ENCODE measurements around the gene CD151. TPM values are rescaled to one million over a fixed set of nuclear protein-coding genes. Genes with fewer than 3 reads are reported as not detected.

The CD151 gene
- total RNA-seq, 5 donors from 2014 or later (not counting 1 experiment from before 2014, with no cell fraction given), result 14.9 to 28.2 (median 25.6) TPM

DNA sequence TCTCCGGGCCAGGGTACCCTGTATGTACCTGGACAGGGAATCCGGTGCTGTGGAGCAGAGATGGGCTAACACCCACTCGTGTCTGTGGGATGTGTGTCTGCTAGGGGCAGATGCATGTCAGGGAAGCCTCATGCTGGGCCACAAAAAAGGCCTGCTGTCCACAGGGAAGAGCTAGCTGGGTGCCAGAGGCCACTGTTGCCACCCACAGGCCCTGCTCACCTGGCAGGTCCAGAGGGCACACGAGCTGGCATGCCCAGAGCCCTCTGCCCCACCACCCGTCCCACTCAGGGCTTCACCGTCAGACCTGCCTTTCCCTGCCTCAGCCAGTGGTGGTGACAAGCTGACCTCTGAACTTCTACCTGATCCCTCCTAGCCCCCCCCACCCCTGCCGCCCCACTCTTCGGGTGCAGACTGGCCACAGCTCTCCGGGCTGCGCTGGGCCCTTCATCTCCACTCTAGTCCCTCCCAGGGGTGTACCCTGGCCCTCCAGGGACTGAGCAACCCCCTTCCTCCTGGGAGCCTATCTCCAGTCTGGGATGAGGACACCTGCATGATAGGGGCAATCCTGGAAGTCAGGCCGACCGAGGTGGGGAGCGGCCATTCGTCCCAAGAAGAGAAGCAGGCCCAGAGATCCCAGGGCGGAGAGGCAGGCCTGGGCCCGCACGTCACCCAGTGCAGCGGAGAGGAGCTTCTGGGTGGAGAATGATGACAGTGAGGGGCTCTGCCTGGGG is 36.0 kb upstream of the CD151 start:
- Histone ChIP-seq H3K27me3 (replicated peaks in 1 of 2; ENCODE audit: control insufficient read depth in 2 of 2, extremely low read depth in 1 of 2, insufficient read depth in 2 of 2, low read length in 1 of 2) (peaks cover 0 to 3% of the 10 kb centered on the region in 2 experiments), H3K9me3 (no peaks in the 10 kb centered on the region), H3K4me1 (ENCODE audit: control insufficient read depth in 1 of 2, extremely low read depth in 1 of 2, insufficient read depth in 2 of 2, low read length in 2 of 2) (peaks cover 14 to 47% of the 10 kb centered on the region in 2 experiments), H3K4me3 (ENCODE audit: control insufficient read depth in 1 of 2, extremely low read depth in 1 of 2, low read length in 1 of 2) (peak overlapping the region; percentile 83 to 93), H3K36me3 (ENCODE audit: control insufficient read depth in 2 of 2, extremely low read depth in 1 of 2, insufficient read depth in 1 of 2, low read length in 1 of 2) (peaks cover 15 to 33% of the 10 kb centered on the region in 2 donors), H3K27ac (ENCODE audit: low read length) (peak overlapping the region; percentile 87)
- H3K36me3 Mint-ChIP-seq, result no peaks in the 10 kb centered on the region
- DNase-seq (no peak), ATAC-seq (replicated peaks in 1 of 4) (peak in 1 of 4 experiments; percentile 2)
- peaks cover 10 to 21% (median 16%) of the 10 kb centered on the region in 3 donors for H3K4me1 Mint-ChIP-seq
- ChIA-PET CTCF (interaction anchor here in 1 of 2 donors (1.3 kb wide), 1 partner anchor 18 kb away, joined by 3 read pairs; no protein-coding TSS in a partner anchor), POLR2A (no interaction called here)
- peak overlapping the region; percentile 79 to 89 (median 88) for H3K4me3 Mint-ChIP-seq
- 23% methylated on average over 9 of the region's 18 CpGs for WGBS (ENCODE audit: insufficient coverage)
- peak overlapping the region; percentile 91 for H3K27ac Mint-ChIP-seq
- H3K27me3 Mint-ChIP-seq, result no peaks in the 10 kb centered on the region
- no peaks in the 10 kb centered on the region for H3K9me3 Mint-ChIP-seq

DNA sequence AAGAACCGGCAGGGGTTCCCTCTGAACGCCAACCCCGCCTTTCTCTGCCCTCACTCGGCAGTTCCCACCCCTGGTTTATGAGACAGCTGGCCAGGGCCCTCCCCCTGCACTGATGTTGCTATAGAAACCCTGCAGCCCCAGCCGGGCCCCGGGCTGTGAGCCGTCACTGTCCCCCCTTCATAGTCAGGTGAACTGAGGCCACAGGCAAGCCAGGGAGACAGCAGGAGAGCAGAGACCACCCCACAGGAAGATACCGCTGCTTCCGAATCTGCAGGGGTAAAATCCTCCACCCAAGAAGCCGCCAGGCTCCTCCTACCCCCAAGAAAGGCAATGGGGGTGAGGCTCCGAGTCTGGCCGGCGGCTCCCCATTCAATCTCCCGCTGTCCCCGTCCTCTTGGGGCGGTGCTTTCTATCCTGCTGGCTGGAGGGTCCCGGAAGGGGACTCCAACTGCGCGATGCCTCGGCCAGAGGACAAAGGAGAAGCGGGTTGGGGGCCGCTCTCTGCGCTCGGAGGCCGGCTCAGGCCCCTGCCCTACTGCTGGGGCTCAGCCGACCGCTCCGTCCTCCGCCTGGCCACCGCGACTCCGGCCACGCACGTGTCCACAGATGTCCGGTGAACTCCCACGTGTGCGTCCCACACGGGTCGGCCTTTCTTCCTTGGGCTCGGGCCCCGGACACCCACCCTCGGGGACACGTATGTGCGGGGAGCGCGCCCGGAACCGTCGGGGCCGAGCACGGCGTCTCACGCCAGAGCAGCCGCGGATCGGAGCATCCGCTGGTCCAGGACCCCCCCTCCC is 35.3 kb upstream of the CD151 start:
- peak overlapping the region; percentile 79 to 89 (median 88) for H3K4me3 Mint-ChIP-seq
- POLR2A ChIA-PET, result no interaction called here
- under 1% methylated on average over 54 of the region's 57 CpGs for WGBS (ENCODE audit: insufficient coverage)

DNA sequence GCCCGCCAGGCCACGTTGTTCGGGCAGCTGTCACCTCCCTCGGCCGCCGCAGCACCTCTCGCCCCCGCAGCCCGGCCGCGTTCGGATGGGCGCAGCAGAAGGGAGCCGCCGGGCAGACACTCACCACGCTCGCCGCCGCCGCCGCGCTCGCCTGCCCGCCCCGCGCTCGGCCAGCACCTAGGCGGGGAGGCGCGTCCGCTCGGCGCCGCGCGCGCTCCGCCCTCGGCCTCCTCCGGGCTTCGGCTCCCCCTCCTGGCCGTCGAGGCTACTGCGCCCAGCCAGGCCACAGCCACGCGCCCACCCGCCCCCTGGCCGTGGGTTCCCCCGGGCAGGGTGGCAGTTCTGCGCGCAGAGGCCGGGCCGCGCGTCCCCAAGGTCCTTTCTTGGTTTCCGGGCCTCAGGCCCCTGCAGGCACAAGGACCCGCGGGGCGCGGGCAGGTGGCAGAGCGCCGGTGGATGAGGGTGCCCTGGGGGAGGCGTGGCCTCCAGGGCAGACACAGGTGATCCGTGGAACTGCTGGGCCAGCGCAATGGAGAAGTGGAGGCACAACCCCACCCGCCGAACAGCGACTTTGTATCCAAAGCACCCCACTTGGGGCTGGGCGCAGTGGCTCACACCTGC is 34.5 kb upstream of the CD151 start, which contains the start of gene SLC25A22:
SLC25A22 (minus strand) TSS at position 189 of the 621 bp plus-strand sequence. CDS start 3,275 bp downstream, outside the sequence.
- peaks cover 15 to 55% of the 10 kb centered on the region in 2 experiments for H3K4me1 ChIP-seq (ENCODE audit: control insufficient read depth in 1 of 2, extremely low read depth in 1 of 2, insufficient read depth in 2 of 2, low read length in 2 of 2)
- H3K9me3 ChIP-seq, result no peaks in the 10 kb centered on the region
- H3K4me3 ChIP-seq (ENCODE audit: control insufficient read depth in 1 of 2, extremely low read depth in 1 of 2, low read length in 1 of 2), result peak within 1 kb of the TSS; percentile 83 to 93
- H3K9me3 Mint-ChIP-seq, result no peaks in the 10 kb centered on the region
- POLR2A ChIA-PET, result interaction anchor here in 1 of 2 donors (0.6 kb wide), 1 partner anchor 13 kb away, joined by 3 read pairs; no protein-coding TSS in a partner anchor
- WGBS (ENCODE audit: insufficient coverage), result 2% methylated on average over 64 of the region's 69 CpGs
- no peaks in the 10 kb centered on the region for H3K27me3 Mint-ChIP-seq
- ATAC-seq (replicated peaks in 1 of 4), result peak; percentile 63 to 82 (median 74)
- peak within 1 kb of the TSS; percentile 91 for H3K27ac Mint-ChIP-seq
- peaks cover 11 to 29% of the 10 kb centered on the region in 2 donors for H3K36me3 ChIP-seq (ENCODE audit: control insufficient read depth in 2 of 2, extremely low read depth in 1 of 2, insufficient read depth in 1 of 2, low read length in 1 of 2)
- H3K27me3 ChIP-seq (replicated peaks in 1 of 2; ENCODE audit: control insufficient read depth in 2 of 2, extremely low read depth in 1 of 2, insufficient read depth in 2 of 2, low read length in 1 of 2), result peaks cover 0 to 3% of the 10 kb centered on the region in 2 experiments
- CTCF ChIA-PET, result interaction anchor here in 1 of 2 donors (1.3 kb wide), 1 partner anchor 19 kb away, joined by 3 read pairs; no protein-coding TSS in a partner anchor
- H3K36me3 Mint-ChIP-seq, result no peaks in the 10 kb centered on the region
- H3K4me1 Mint-ChIP-seq, result peaks cover 10 to 23% (median 16%) of the 10 kb centered on the region in 3 donors
- H3K27ac ChIP-seq (ENCODE audit: low read length), result peak within 1 kb of the TSS; percentile 87
- H3K4me3 Mint-ChIP-seq, result peak within 1 kb of the TSS; percentile 79 to 89 (median 88)
- DNase-seq, result peak; percentile 32 to 92 (median 76)

More for the DNA sequence above, 35.3 kb upstream of the CD151 start:
- peak overlapping the region; percentile 87 for H3K27ac ChIP-seq (ENCODE audit: low read length)
- peaks cover 0 to 3% of the 10 kb centered on the region in 2 experiments for H3K27me3 ChIP-seq (replicated peaks in 1 of 2; ENCODE audit: control insufficient read depth in 2 of 2, extremely low read depth in 1 of 2, insufficient read depth in 2 of 2, low read length in 1 of 2)
- Mint-ChIP-seq H3K4me1 (peaks cover 10 to 21% (median 16%) of the 10 kb centered on the region in 3 donors), H3K27ac (peak overlapping the region; percentile 91), H3K36me3 (no peaks in the 10 kb centered on the region), H3K27me3 (no peaks in the 10 kb centered on the region), H3K9me3 (no peaks in the 10 kb centered on the region)
- CTCF ChIA-PET, result interaction anchor here in 1 of 2 donors (1.3 kb wide), 1 partner anchor 19 kb away, joined by 3 read pairs; no protein-coding TSS in a partner anchor
- peak; percentile 39 to 87 (median 72) for DNase-seq
- H3K4me1 ChIP-seq (ENCODE audit: control insufficient read depth in 1 of 2, extremely low read depth in 1 of 2, insufficient read depth in 2 of 2, low read length in 2 of 2), result peaks cover 14 to 49% of the 10 kb centered on the region in 2 experiments
- H3K36me3 ChIP-seq (ENCODE audit: control insufficient read depth in 2 of 2, extremely low read depth in 1 of 2, insufficient read depth in 1 of 2, low read length in 1 of 2), result peaks cover 15 to 30% of the 10 kb centered on the region in 2 donors
- no peaks in the 10 kb centered on the region for H3K9me3 ChIP-seq
- peak overlapping the region; percentile 83 to 93 for H3K4me3 ChIP-seq (ENCODE audit: control insufficient read depth in 1 of 2, extremely low read depth in 1 of 2, low read length in 1 of 2)
- peak; percentile 53 to 63 (median 58) for ATAC-seq (replicated peaks in 1 of 4)

DNA sequence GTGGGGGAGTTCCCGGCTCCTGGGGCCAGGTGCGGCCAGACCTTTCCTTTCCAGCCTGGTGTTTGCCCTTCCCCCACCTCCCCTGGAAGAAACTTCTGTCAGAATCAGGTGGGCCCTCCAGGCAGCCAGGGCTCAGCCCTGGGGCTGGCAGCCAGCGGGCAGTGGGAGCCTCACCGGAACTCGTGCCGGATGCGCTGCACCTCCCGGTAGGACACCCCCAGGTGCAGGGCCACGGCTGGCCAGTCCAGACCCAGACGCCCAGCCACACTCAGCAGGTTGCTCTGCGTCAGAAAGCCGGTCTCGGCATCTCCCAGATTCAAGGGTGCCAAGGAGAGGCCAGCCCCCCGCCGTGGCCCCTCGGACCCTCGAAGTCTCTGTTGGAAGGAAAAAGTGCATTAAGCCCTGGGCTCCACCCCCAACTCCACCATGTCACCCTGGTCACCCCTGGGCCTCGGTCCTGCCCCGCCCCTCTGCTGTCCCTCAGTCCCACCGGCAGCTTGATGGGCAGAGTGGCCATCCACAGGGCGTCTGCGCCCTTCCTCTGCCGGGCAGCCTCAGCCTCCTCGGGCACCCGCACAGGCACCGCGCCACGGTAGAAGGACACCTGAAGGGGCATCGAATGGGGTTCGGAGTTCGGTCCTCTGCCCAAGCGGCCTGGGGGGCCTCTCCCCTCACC is 33.0 kb upstream of the CD151 start:
- H3K36me3 Mint-ChIP-seq, result no peaks in the 10 kb centered on the region
- H3K4me3 Mint-ChIP-seq, result peak overlapping the region in 1 of 3 donors; percentile 88
- peaks cover 26 to 61% of the 10 kb centered on the region in 2 experiments for H3K4me1 ChIP-seq (ENCODE audit: control insufficient read depth in 1 of 2, extremely low read depth in 1 of 2, insufficient read depth in 2 of 2, low read length in 2 of 2)
- H3K36me3 ChIP-seq (ENCODE audit: control insufficient read depth in 2 of 2, extremely low read depth in 1 of 2, insufficient read depth in 1 of 2, low read length in 1 of 2), result peaks cover 9 to 21% of the 10 kb centered on the region in 2 donors
- WGBS (ENCODE audit: insufficient coverage), result over 99% methylated on average over 25 of the region's 32 CpGs
- ChIA-PET CTCF (interaction anchor here in 1 of 2 donors (0.6 kb wide), 1 partner anchor 106 kb away, joined by 3 read pairs; no protein-coding TSS in a partner anchor), POLR2A (no interaction called here)
- DNase-seq (no peak), ATAC-seq (replicated peaks in 1 of 4) (no peak)
- H3K9me3 Mint-ChIP-seq, result no peaks in the 10 kb centered on the region
- no peaks in the 10 kb centered on the region for H3K9me3 ChIP-seq
- H3K4me3 ChIP-seq (ENCODE audit: control insufficient read depth in 1 of 2, extremely low read depth in 1 of 2, low read length in 1 of 2), result no peak overlapping the region
- H3K27ac Mint-ChIP-seq, result no peak overlapping the region
- no peaks in the 10 kb centered on the region for H3K27me3 ChIP-seq (replicated peaks in 1 of 2; ENCODE audit: control insufficient read depth in 2 of 2, extremely low read depth in 1 of 2, insufficient read depth in 2 of 2, low read length in 1 of 2)
- H3K27ac ChIP-seq (ENCODE audit: low read length), result no peak overlapping the region
- no peaks in the 10 kb centered on the region for H3K27me3 Mint-ChIP-seq
- H3K4me1 Mint-ChIP-seq, result peaks cover 16 to 26% (median 17%) of the 10 kb centered on the region in 3 donors

DNA sequence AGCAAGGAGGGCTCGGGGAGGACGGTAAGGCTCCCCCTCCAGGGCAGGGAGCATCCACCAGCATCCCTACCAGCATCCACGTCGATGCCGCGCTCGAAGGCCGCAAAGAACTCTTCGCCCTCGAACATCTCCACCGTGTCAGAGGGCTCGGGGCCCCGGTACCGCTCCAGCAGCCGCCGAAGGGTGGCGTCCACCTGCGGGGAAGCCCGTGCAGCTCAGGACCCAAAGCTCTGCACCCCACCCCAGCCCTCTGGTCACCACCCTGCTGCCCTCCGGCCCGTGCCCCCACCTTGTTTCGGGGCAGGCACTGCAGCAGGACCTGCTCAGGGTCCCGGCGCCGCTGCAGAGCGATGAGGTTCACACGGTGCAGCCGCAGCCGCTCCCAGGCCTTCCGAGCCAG is 32.3 kb upstream of the CD151 start:
- peaks cover 9 to 21% of the 10 kb centered on the region in 2 donors for H3K36me3 ChIP-seq (ENCODE audit: control insufficient read depth in 2 of 2, extremely low read depth in 1 of 2, insufficient read depth in 1 of 2, low read length in 1 of 2)
- CTCF ChIA-PET, result no interaction called here
- no peaks in the 10 kb centered on the region for H3K27me3 ChIP-seq (replicated peaks in 1 of 2; ENCODE audit: control insufficient read depth in 2 of 2, extremely low read depth in 1 of 2, insufficient read depth in 2 of 2, low read length in 1 of 2)
- no peaks in the 10 kb centered on the region for H3K9me3 ChIP-seq
- Mint-ChIP-seq H3K4me1 (peaks cover 16 to 26% (median 18%) of the 10 kb centered on the region in 3 donors), H3K27ac (no peak overlapping the region), H3K27me3 (no peaks in the 10 kb centered on the region), H3K4me3 (no peak overlapping the region), H3K36me3 (no peaks in the 10 kb centered on the region), H3K9me3 (no peaks in the 10 kb centered on the region)
- ATAC-seq (replicated peaks in 1 of 4) (no peak), DNase-seq (no peak)
- POLR2A ChIA-PET, result interaction anchor here in 1 of 2 donors (1.0 kb wide), 1 partner anchor 75 kb away, joined by 5 read pairs; no protein-coding TSS in a partner anchor
- no peak overlapping the region for H3K27ac ChIP-seq (ENCODE audit: low read length)
- WGBS (ENCODE audit: insufficient coverage), result 97% methylated on average over 26 of the region's 30 CpGs
- H3K4me1 ChIP-seq (ENCODE audit: control insufficient read depth in 1 of 2, extremely low read depth in 1 of 2, insufficient read depth in 2 of 2, low read length in 2 of 2), result peaks cover 25 to 57% of the 10 kb centered on the region in 2 experiments
- no peak overlapping the region for H3K4me3 ChIP-seq (ENCODE audit: control insufficient read depth in 1 of 2, extremely low read depth in 1 of 2, low read length in 1 of 2)
